Right hindlimb (tissue), 1 donor: ENCODE measurements around the gene CTNND2.
"Not testable (repeated sequence)": the region's sequence is repeated elsewhere in the genome, so short reads cannot be mapped to it uniquely, and the experiment has no call there.

Source experiments
- DNase-seq: peaks from one replicate; pipeline ENCODE4 v3.0.0-alpha.2; 2018

The CTNND2 gene

GRCh38 chr5:11148810-11149539 lies 755.3 kb downstream of the CTNND2 start:
- no peak for DNase-seq

- no peak for DNase-seq
Measured at GRCh38 chr5:11146171-11146570, 758.1 kb downstream of the CTNND2 start.

GRCh38 chr5:11143456-11144267 lies 760.6 kb downstream of the CTNND2 start:
- no peak for DNase-seq

GRCh38 chr5:11139217-11139865 lies 764.9 kb downstream of the CTNND2 start:
- peak; percentile 37 for DNase-seq

GRCh38 chr5:11130131-11130530 lies 774.1 kb downstream of the CTNND2 start:
- no peak for DNase-seq

GRCh38 chr5:11128021-11128420 lies 776.2 kb downstream of the CTNND2 start:
- no peak for DNase-seq

GRCh38 chr5:11126844-11127243 lies 777.4 kb downstream of the CTNND2 start:
- DNase-seq: no peak

- no peak for DNase-seq
Measured at GRCh38 chr5:11121885-11122284, 782.4 kb downstream of the CTNND2 start.

GRCh38 chr5:11110128-11110527 lies 794.1 kb downstream of the CTNND2 start:
- no peak for DNase-seq

- no peak for DNase-seq
Measured at GRCh38 chr5:11105696-11106095, 798.5 kb downstream of the CTNND2 start.

- DNase-seq: no peak
Measured at GRCh38 chr5:11104651-11105112, 799.6 kb downstream of the CTNND2 start.

- no peak for DNase-seq
Measured at GRCh38 chr5:11104210-11104609, 800.0 kb downstream of the CTNND2 start.

- no peak for DNase-seq
Measured at GRCh38 chr5:11084111-11084510, 820.1 kb downstream of the CTNND2 start.

- no peak for DNase-seq
Measured at GRCh38 chr5:11082404-11082945, 821.8 kb downstream of the CTNND2 start.

- no peak for DNase-seq
Measured at GRCh38 chr5:11076945-11077613, 827.2 kb downstream of the CTNND2 start.

- peak; percentile 23 for DNase-seq
Measured at GRCh38 chr5:11075035-11075805, 829.0 kb downstream of the CTNND2 start.

GRCh38 chr5:11072568-11072967 lies 831.7 kb downstream of the CTNND2 start:
- DNase-seq: no peak

GRCh38 chr5:11072076-11072475 lies 832.2 kb downstream of the CTNND2 start:
- no peak for DNase-seq

GRCh38 chr5:11069041-11069440 lies 835.2 kb downstream of the CTNND2 start:
- DNase-seq: no peak

- DNase-seq: not testable (repeated sequence)
Measured at GRCh38 chr5:11065723-11066122, 838.5 kb downstream of the CTNND2 start.

- no peak for DNase-seq
Measured at GRCh38 chr5:11064763-11065450, 839.3 kb downstream of the CTNND2 start.
